Omental fat pad (tissue), 4 donors: ENCODE data around the gene PSD2. TPM values are rescaled to one million over a fixed set of nuclear protein-coding genes. Genes with fewer than 3 reads are reported as not detected.

ENCODE experiments used
- ATAC-seq: fragments of 150-250 bp; one replicate; pipeline ENCODE4 v1.9.1; 2016; ENCODE audit warnings: mild to moderate bottlenecking, moderate library complexity; ENCODE audit not compliant: low FRiP score
- DNase-seq: peaks from one replicate; pipeline ENCODE4 v3.0.0-alpha.2; 2019; ENCODE audit warnings: low spot score
- total RNA-seq, 4 donors: library from RNA; depleted of rRNA; stranded (reverse); fragments of >200 nt; gene quantifications; one replicate each; pipeline ENCODE4 v1.1.0, GENCODE V29; 2016
- TF ChIP-seq, protein P1 (sequence below), 3 donors: fragments of 450-650 bp; IDR thresholded peaks; one replicate each; pipeline ENCODE4 v1.5.1; 2016 to 2017; ENCODE audit warnings: antibody characterized with exemption in 3 of 3, mild to moderate bottlenecking in 3 of 3, moderate library complexity in 2 of 3

The PSD2 gene
- total RNA-seq, 4 donors from 2014 or later = 0.12 to 0.46 (median 0.16) TPM; not detected in 1

DNA sequence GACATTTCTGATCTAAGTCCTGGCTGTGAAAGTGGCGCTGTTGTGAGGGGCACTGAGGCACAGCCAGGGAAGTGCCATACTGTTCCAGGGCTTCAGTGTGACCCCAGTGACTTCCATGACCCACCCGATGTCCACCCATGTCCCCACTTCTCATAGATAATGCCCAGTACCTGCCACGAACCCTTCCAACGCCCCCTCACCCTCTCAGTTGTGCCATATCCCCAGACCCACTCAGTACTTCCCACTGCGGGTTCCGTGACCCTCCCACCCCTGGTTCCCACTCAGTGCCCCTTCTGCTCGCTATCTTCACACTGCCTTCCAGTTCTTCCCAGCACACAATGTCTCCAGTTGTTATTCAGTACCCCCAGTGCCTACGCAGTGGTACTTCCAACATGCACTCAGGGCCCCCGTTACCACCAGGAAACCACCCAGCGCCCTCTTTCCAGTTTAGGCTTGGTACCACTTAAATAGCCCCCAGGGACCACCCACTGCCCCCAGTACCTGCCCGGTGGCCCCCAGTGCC, 30.7 kb upstream of the PSD2 start:
- TF ChIP-seq, protein P1, sequence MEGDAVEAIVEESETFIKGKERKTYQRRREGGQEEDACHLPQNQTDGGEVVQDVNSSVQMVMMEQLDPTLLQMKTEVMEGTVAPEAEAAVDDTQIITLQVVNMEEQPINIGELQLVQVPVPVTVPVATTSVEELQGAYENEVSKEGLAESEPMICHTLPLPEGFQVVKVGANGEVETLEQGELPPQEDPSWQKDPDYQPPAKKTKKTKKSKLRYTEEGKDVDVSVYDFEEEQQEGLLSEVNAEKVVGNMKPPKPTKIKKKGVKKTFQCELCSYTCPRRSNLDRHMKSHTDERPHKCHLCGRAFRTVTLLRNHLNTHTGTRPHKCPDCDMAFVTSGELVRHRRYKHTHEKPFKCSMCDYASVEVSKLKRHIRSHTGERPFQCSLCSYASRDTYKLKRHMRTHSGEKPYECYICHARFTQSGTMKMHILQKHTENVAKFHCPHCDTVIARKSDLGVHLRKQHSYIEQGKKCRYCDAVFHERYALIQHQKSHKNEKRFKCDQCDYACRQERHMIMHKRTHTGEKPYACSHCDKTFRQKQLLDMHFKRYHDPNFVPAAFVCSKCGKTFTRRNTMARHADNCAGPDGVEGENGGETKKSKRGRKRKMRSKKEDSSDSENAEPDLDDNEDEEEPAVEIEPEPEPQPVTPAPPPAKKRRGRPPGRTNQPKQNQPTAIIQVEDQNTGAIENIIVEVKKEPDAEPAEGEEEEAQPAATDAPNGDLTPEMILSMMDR (IDR thresholded peaks at IDR 0.05) = no peak
- DNase-seq = no peak
- no peak for ATAC-seq

DNA sequence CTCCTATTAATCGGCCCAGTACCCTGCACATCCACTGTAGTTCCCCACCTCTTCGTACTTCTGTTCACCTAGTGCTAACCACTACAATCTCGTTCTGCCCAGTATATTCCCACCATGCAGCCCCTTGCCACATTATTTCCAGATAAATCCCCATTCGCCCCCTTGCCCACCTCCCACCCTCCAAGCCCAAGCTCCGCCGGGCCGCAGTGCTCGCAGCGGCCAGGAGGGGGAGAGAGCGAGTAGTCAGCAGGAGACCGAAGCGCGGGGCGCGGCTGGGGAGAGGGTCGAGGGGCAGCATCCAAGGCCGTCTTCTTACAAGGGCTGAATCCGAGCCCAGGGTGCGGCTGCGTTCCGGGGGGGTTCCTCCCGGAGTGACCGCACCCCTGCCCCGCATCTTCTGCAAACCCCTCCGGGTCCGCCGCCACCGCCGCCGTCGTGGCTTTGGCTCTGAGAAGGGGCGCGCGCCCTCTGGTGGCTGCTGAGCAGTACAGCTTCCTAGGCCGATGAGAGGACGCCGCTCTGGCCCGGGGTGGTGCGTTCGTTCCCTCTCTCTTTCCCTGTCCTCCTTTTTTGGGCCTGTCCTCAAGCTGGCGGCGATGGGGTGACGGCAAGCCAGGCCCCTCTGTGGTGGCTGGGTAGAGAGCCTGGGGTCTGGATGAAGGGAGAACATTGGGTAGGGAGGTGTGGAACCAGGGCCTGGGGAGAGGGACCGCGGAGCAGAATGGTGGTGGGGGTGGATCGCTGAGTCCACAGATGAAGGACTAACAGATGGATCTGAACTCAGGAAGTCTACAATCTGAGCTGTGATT, 30.0 kb upstream of the PSD2 start:
- ATAC-seq (peak; percentile 91), DNase-seq (peak; percentile 55)
- TF ChIP-seq, protein P1 (IDR thresholded peaks at IDR 0.05) = peak in 2 of 3 donors; percentile 80 to 99

DNA sequence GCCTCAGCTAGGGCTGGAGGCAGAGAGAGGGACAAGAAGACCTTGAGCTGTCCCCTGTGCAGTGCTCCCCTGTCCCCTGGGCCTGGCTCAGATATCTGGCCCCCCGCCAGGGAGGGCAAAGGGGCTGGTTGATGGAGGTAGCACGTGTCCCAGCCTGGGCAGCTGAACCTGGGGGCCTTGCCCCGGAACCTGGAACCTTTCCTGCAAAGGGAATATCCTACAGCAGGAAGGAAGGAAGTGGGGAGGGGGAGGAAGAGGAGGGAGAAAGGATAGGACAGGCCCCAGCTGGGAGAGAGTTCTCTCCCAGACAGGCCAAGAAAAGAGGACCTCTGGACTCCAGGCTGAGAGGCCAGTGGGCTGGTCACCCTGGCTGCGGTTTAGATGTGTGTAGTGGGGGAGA, 27.6 kb upstream of the PSD2 start:
- no peak for DNase-seq
- TF ChIP-seq, protein P1 (IDR thresholded peaks at IDR 0.05) = no peak
- no peak for ATAC-seq

DNA sequence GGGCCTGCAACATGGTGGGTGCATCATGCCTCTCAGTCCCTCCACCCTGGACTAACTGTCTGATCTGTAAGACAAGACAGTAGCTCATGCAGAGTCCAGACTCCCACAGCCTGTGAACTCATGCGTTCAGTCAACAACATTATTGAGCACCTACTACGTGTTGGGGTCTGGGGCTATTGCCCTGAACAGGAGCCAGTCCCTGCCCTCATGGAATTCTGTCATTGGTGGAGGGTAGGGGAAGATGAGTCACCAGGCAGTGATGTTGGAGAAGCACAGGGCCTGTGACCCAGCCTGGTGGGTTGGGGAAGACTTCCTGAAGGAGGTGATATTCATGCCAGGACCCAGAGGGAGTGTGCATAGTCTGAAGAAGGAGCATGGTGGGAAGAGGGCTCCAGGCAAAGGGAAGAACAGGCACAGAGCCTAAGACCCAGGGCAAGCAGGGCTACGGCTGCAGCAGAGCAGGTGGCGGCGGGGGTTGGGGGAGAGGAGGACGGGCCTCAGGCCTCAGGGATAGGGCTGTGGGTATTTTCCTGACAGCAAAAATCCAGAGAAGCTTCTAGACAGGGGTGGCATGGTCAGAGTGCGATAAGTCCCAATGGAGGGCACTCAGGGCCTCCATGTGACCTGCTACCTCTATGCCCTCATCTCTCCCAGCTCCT, 26.7 kb upstream of the PSD2 start:
- no peak for ATAC-seq
- no peak for DNase-seq
- TF ChIP-seq, protein P1 (IDR thresholded peaks at IDR 0.05) = no peak

DNA sequence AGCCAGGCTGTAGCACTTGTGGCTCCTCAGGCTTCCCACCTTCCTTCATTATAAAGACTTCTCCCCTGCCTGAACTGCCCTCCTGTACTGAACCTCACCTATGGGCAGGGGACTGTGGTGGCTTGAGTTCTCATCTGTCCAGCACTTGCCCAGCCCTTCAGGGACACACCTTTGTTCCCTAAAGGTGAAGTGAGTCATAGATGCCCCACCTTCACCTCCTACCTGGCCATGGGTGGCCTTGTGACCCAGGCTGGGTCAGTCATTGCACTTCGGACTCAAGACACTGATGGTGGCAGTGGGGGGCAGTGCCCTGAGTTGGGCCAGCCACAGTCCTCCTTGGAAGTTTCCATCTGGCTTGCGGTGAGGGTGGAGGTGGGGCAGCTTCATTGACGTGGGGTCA, 26.1 kb upstream of the PSD2 start:
- TF ChIP-seq, protein P1 (IDR thresholded peaks at IDR 0.05) = no peak
- no peak for DNase-seq
- ATAC-seq = no peak

DNA sequence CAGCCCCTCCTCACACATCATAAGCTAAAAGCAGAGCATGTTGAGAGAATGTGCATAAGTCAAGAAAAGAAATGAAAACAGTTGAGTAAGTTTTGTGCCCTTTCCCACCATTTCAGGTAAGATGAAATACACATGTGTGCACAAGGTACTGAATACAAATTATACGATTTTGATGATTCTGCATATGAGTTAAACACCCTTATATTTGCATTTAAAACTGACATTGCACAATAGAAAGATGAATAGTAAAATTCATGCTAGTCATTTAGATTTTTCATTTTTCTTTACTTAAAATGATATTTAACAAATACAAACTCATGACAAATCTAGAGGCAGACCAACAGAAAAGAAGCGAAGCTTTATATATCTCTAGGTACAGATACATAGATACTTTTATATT, 24.9 kb upstream of the PSD2 start:
- ATAC-seq = no peak
- TF ChIP-seq, protein P1 (IDR thresholded peaks at IDR 0.05) = no peak

More for the DNA sequence above, 24.9 kb upstream of the PSD2 start:
- DNase-seq = no peak
